Measurements from ENCODE around the gene AFG1L. TPM values are rescaled to one million over a fixed set of nuclear protein-coding genes. Genes with fewer than 3 reads are reported as not detected.

Gene AFG1L
- total RNA-seq, 1 experiment from 2014 or later: 8.2 TPM

- ChIA-PET CTCF (interaction anchor here (1.0 to 1.3 kb wide), 3 partner anchors 9 to 241 kb away, joined by 4 to 6 read pairs (median 4); no protein-coding TSS in a partner anchor), POLR2A (no interaction called here)
- H3K9me3 Mint-ChIP-seq (ENCODE audit: unreplicated experiment): no peaks in the 10 kb centered on the region
- intact Hi-C loops (cut with micrococcal nuclease): no loop called here
- H3K27me3 Mint-ChIP-seq (ENCODE audit: insufficient read depth, unreplicated experiment): no peaks in the 10 kb centered on the region
- no peak for TF ChIP-seq CTCF (IDR thresholded peaks at IDR 0.05; ENCODE audit: unreplicated experiment)
- H3K27ac Mint-ChIP-seq (ENCODE audit: low read depth, unreplicated experiment): no peak overlapping the region
- H3K4me3 Mint-ChIP-seq (ENCODE audit: unreplicated experiment): no peak overlapping the region
- DNase-seq (ENCODE audit: unreplicated experiment): no peak
- no TSS peak for BruUV-seq (replicated peaks)
- peaks cover 16% of the 10 kb centered on the region for H3K4me1 Mint-ChIP-seq (ENCODE audit: insufficient read depth, unreplicated experiment)
- peaks cover 6% of the 10 kb centered on the region for H3K36me3 Mint-ChIP-seq (ENCODE audit: insufficient read depth, unreplicated experiment)
Measured at GRCh38 chr6:108251252-108251651, 43.6 kb upstream of the AFG1L start.

DNA sequence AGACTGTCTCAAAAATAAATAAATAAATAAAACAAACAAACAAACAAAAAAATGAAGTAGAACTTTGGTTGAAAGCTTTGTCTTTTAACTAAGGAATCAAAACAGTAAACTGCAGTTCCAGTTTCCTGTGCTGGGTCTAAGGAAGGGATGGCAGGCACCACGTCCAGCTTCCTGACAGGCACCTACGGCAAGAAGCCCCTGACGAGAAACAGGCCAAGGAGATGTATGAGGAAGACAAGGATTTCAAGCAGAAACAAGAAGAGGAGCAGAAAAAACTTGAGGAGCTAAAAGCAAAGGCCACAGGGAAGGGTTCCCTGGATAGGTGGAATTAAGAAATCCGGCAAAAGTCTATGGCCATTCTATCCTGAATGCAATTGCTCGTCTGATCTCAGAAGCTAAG, 42.8 kb upstream of the AFG1L start:
- H3K36me3 Mint-ChIP-seq (ENCODE audit: insufficient read depth, unreplicated experiment): peaks cover 12% of the 10 kb centered on the region
- peaks cover 22% of the 10 kb centered on the region for H3K4me1 Mint-ChIP-seq (ENCODE audit: insufficient read depth, unreplicated experiment)
- no peak for TF ChIP-seq CTCF (IDR thresholded peaks at IDR 0.05; ENCODE audit: unreplicated experiment)
- H3K9me3 Mint-ChIP-seq (ENCODE audit: unreplicated experiment): no peaks in the 10 kb centered on the region
- intact Hi-C loops (cut with micrococcal nuclease): no loop called here
- POLR2A ChIA-PET: no interaction called here
- H3K27ac Mint-ChIP-seq (ENCODE audit: low read depth, unreplicated experiment): no peak overlapping the region
- H3K4me3 Mint-ChIP-seq (ENCODE audit: unreplicated experiment): no peak overlapping the region
- no peaks in the 10 kb centered on the region for H3K27me3 Mint-ChIP-seq (ENCODE audit: insufficient read depth, unreplicated experiment)
- no peak for DNase-seq (ENCODE audit: unreplicated experiment)
- CTCF ChIA-PET: interaction anchor here (1.0 to 1.1 kb wide), 2 partner anchors 9 to 240 kb away, joined by 4 to 6 read pairs; no protein-coding TSS in a partner anchor
- BruUV-seq (replicated peaks): no TSS peak

DNA sequence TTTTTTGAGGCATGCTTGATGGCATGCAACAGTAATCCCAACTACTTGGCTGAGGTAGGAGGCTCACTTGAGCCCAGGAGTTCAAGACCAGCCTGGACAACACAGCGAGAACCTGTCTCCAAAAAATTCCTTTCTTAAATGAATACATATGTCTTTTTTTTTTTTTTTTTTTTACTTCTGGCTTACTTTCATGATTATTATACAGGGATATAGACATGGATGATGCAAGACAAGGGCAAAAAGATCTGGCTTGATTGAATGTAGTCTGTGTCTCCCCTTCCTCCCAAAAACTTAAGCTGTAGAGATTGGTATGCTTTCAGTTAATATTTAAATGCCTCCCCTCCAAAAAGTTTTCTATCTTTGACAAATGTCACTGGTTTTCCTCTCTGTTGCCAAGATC, 41.6 kb upstream of the AFG1L start:
- Mint-ChIP-seq H3K36me3 (ENCODE audit: insufficient read depth, unreplicated experiment) (peaks cover 19% of the 10 kb centered on the region), H3K4me3 (ENCODE audit: unreplicated experiment) (no peak overlapping the region), H3K9me3 (ENCODE audit: unreplicated experiment) (no peaks in the 10 kb centered on the region), H3K4me1 (ENCODE audit: insufficient read depth, unreplicated experiment) (peaks cover 22% of the 10 kb centered on the region), H3K27ac (ENCODE audit: low read depth, unreplicated experiment) (no peak overlapping the region), H3K27me3 (ENCODE audit: insufficient read depth, unreplicated experiment) (no peaks in the 10 kb centered on the region)
- DNase-seq (ENCODE audit: unreplicated experiment): no peak
- TF ChIP-seq CTCF (IDR thresholded peaks at IDR 0.05; ENCODE audit: unreplicated experiment): no peak
- ChIA-PET POLR2A (no interaction called here), CTCF (interaction anchor here (1.5 kb wide), 1 partner anchor 239 kb away, joined by 5 read pairs; no protein-coding TSS in a partner anchor)
- intact Hi-C loops (cut with micrococcal nuclease): no loop called here
- no TSS peak for BruUV-seq (replicated peaks)

DNA sequence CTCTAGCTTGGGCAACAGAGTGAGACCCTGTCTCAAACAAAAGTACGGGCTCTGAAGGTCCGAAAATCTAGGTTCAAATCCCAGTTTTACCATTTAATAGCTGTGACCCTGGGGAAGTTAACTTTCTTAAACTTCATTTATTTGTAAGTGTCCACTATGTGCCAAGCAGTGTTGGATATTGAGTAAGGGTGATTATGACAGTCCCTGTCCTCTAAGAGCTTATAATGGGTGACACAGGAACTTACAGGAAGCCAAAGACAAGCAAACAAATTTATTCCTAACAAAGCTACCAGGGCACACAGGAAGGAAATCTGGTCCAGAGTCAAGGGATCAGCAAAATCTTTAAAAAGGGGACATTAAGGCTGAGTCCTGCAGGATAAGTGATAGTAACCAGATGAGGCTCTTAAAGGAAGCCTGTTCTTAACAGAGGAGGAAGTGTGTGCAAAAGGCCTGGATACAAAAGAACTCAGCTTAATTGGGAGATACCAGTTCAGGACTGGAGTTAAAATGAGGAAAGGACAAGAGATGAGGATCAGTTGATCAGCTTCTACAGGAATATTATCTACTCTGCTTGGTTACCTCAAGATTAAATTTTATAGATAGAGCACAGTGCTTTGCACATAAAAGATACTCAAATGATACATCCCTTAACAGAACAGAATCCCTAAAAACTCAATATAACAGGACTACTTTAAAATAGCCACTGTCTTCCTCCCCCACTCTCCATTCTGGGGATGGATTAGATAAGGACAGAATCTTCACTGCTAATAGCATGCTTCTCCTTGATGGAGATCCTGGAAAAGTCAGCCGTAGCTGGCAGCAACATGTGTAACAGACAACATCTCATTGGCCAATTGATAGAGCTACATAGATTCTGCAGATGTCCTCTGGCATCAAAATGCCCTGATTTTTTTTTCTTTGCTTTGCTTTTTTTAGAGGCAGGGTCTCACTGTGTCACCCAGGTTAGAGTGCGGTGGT, 40.1 kb upstream of the AFG1L start:
- TF ChIP-seq CTCF (IDR thresholded peaks at IDR 0.05; ENCODE audit: unreplicated experiment): no peak
- no TSS peak for BruUV-seq (replicated peaks)
- POLR2A ChIA-PET: no interaction called here
- peaks cover 24% of the 10 kb centered on the region for H3K36me3 Mint-ChIP-seq (ENCODE audit: insufficient read depth, unreplicated experiment)
- no peaks in the 10 kb centered on the region for H3K27me3 Mint-ChIP-seq (ENCODE audit: insufficient read depth, unreplicated experiment)
- CTCF ChIA-PET: interaction anchor here (0.6 to 1.5 kb wide), 2 partner anchors 129 to 237 kb away, joined by 3 to 6 read pairs; no protein-coding TSS in a partner anchor
- H3K4me3 Mint-ChIP-seq (ENCODE audit: unreplicated experiment): no peak overlapping the region
- H3K4me1 Mint-ChIP-seq (ENCODE audit: insufficient read depth, unreplicated experiment): peaks cover 22% of the 10 kb centered on the region
- no peaks in the 10 kb centered on the region for H3K9me3 Mint-ChIP-seq (ENCODE audit: unreplicated experiment)
- no peak overlapping the region for H3K27ac Mint-ChIP-seq (ENCODE audit: low read depth, unreplicated experiment)
- intact Hi-C loops (cut with micrococcal nuclease): no loop called here
- DNase-seq (ENCODE audit: unreplicated experiment): no peak

Data from MCF 10A (cell line).